ENCODE measurements around the gene KNOP1. TPM values are rescaled to one million over a fixed set of nuclear protein-coding genes. Genes with fewer than 3 reads are reported as not detected.

KNOP1 gene
- total RNA-seq, 1 experiment from 2014 or later = 93.9 TPM

- no peaks in the 10 kb centered on the region for H3K79me2 ChIP-seq (ENCODE audit: insufficient read depth, low read length)
- H3K27me3 Mint-ChIP-seq (ENCODE audit: low read depth) = no peaks in the 10 kb centered on the region
- no peak for TF ChIP-seq CTCF (conservative IDR thresholded peaks at IDR 0.05)
These were observed 57.6 kb downstream of the KNOP1 start for GRCh38 chr16:19660432-19660831.

More at GRCh38 chr16:19660432-19660831, 57.6 kb downstream of the KNOP1 start:
- Histone ChIP-seq H2BK5ac (ENCODE audit: insufficient read length, low read length) (no peak overlapping the region), H4K91ac (ENCODE audit: insufficient read length, low read depth, low read length) (no peak overlapping the region), H4K8ac (replicated peaks; ENCODE audit: insufficient read length, low read depth, low read length) (no peak overlapping the region), H3T11ph (ENCODE audit: low read length) (no peak overlapping the region), H2BK12ac (ENCODE audit: insufficient read length, low read depth, low read length) (no peak overlapping the region), H3K23me2 (ENCODE audit: insufficient read length, low read depth, low read length, poor library complexity, severe bottlenecking) (no peaks in the 10 kb centered on the region), H3K4ac (ENCODE audit: low read depth, low read length) (no peak overlapping the region), H2BK120ac (ENCODE audit: low read depth, low read length, poor library complexity, severe bottlenecking) (no peak overlapping the region), H3K9ac (ENCODE audit: extremely low read depth, insufficient read length, low read length) (no peak overlapping the region), H3K23ac (ENCODE audit: insufficient read length, low read depth, low read length) (no peak overlapping the region), H3K56ac (ENCODE audit: insufficient read length, low read depth, low read length) (no peak overlapping the region), H3K27ac (ENCODE audit: insufficient read length, low read depth, low read length) (no peak overlapping the region), H2BK20ac (ENCODE audit: low read depth, low read length, poor library complexity, severe bottlenecking) (no peak overlapping the region), H3K14ac (ENCODE audit: insufficient read depth, low read length) (no peak overlapping the region), H2AFZ (ENCODE audit: low read length) (no peak overlapping the region), H2AK5ac (ENCODE audit: insufficient read length, low read length) (no peak overlapping the region), H2BK15ac (ENCODE audit: low read depth, low read length) (no peak overlapping the region), H3K18ac (ENCODE audit: insufficient read length, low read depth, low read length) (no peak overlapping the region), H4K5ac (ENCODE audit: insufficient read length, low read depth, low read length) (no peak overlapping the region), H3K79me1 (ENCODE audit: insufficient read depth, low read depth, low read length, poor library complexity, severe bottlenecking) (no peaks in the 10 kb centered on the region), H3K27me3 (ENCODE audit: insufficient read depth, low read length) (no peaks in the 10 kb centered on the region), H4K20me1 (ENCODE audit: control insufficient read depth, insufficient read depth, insufficient read length) (no peaks in the 10 kb centered on the region), H3K4me1 (ENCODE audit: insufficient read depth, low read length) (no peaks in the 10 kb centered on the region), H3K9me3 (ENCODE audit: control insufficient read depth, low read depth, low read length) (no peaks in the 10 kb centered on the region), H3K4me2 (ENCODE audit: insufficient read depth, insufficient read length, low read length) (no peak overlapping the region)
- Mint-ChIP-seq H3K27ac (no peak overlapping the region), H3K36me3 (ENCODE audit: insufficient read depth in 1 of 3, low read depth in 3 of 3) (peaks cover 17 to 45% (median 41%) of the 10 kb centered on the region in 3 experiments), H3K9me3 (peaks cover 11 to 18% of the 10 kb centered on the region in 2 experiments; a peak in 4 of 5 replicates), H3K4me3 (no peak overlapping the region), H3K4me1 (peaks cover 5 to 15% of the 10 kb centered on the region in 2 experiments)
- DNase-seq = no peak
- no CpG with 5 or more reads among the region's 1 CpG for WGBS (ENCODE audit: extremely low coverage, insufficient read length, low lambda C conversion rate)
